HG03139 (cell line): ENCODE measurements around the gene ASIC2.

Experiments
- ATAC-seq: cut with Tn5 transposase; IDR thresholded peaks from one replicate; pipeline ENCODE4 v1.9.1; 2021; ENCODE audit not compliant: unreplicated experiment

The ASIC2 gene

DNA sequence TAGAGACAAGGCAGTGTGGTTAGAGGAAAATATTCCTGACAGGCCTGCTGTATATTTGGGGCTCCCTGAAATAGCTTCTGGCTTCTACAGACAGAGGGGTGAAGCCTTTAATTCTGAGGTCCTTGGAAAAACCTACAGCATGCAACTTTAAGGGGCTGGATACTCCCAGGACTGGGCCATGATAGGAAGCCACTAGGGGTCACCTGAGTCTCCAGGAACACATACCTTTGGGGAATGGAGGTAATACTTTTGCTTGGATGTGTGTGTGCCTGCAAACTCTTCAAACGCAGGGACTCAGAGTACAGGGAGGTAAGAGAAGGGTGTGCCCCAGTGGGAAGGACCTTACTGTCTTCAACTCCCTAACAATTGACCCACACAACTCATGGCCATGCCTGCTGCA is 4.1 kb downstream of the ASIC2 start:
- no peak for ATAC-seq

DNA sequence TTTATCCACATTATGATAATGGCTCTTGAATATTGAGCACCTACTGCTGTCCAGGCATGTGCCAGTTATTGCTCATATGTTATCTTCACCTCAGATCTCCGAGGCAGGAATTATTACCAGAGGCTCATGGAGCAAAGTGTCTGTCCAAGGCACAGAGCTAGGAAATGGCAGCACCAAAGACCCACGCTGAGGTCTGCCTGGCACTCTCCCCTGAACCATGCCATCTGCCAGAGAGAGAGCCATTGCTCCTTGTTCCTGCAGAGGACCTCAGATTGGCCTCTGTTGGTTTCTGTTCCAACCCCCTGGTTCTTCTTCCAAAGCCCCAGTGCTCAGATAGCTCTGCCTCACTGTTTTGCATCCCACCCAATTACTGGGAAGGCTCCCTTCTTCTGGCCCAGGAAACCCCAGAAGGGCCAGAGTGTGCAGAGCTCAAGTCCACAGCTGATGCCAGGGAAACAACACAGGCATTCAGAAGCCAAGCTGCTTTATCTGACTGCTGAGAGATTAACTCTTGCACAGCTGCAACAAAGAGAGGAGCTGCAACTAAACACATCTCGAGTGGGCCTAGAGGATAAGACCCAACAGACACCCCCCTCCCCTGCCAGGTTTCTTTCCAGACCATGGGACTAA is 5.9 kb downstream of the ASIC2 start:
- ATAC-seq: no peak

DNA sequence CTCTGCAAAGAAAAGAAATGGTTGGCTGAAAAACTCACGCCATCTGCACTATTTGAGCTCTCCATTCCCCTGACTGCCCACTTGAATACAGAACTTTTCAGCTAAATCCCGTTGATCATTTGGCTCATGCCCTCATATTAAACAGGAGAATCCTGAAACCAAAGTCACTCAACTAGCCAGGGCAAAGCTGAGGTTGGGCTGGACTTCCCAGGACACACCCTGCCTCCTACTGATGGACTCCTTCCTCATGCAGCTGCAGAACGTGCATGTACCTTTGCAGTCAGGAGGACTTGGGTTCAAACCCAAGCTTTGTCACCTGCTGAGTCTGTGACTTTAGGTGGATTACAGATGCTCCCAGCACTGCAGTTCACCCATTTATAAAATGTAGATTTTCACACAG is 7.7 kb downstream of the ASIC2 start:
- ATAC-seq: no peak

DNA sequence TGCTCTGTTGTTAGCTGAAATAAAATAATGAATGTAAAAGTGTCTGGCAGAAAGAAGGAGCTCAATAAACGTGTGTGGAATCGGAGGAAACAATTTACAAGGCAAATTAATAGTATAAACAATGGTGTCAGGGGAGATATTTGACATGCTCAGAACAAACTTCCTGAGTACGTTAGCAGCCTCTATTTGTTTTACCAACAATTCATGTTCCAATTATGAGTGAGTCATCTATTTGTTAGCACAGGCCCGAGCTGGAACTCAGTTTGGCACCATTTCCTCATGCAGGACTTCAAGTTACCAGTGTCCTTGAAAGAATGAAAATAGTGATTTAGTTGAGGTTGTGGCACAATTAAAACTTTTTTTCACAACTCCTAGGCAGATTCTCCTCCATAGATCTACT is 9.1 kb downstream of the ASIC2 start:
- ATAC-seq: no peak

DNA sequence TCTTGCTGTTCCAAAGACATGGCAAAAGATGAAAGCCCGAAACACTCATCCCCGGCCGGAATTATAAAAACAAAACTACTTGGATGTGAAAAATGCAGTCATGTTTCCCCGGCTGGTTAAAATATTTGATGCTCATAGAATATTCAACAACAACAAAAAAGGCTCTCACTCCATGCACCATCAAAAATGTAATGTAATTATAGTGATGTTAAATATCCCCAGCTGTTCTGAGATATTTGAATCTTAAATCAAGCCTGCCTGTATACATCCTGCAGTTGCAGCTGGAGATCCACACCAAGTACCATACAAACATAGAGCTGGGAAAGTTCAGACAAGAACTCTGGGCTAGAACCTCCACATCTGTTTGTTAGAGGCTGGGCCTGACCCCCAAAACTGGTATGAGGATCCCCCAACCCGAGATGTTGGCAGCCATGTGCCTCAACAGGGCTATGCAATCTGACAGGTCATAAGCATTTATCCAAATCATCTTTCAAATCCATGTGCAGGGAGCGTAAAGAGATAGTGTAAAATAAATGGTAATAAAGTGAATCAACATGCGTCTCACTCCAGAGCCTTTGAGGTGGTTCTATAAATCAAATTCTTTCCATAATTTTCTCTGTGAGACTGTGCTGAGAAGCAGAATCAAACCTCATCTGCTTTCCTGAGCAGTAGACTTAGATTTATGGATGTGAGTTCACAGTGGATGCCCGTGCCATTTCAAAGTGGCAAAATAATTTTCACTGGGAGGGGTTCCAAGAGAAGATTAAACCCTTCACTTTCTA is 12.7 kb downstream of the ASIC2 start:
- no peak for ATAC-seq

DNA sequence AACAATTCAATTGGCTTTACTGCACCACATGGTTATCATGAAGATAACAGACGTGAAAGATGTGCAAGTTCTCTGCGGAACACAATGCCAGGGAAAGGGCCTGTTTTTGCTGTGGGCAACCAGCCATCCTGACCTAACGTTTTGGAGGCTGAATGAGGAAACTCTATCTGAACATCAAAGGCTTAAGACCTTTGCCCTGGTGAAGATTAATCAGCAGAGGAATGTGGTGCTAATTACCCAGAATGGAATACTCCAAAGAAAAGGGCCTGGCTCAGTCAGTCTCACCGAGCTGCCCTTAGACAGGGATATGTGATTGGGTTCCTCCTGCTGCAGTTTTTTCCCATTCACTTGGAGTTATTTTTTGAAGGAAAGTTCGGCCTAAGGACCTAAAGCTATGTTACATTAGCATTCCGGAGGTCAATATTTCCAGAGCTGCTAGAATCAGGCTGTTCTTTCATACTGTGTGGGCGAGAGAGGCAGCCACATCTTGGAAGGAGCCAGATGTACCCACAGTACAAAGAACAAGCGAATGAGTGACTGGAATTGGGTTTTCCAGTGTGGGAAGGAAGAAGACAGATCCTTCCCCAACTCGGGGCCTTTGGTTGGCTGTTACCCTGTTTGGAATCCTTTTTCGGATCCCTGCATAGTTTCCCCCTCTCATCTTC is 15.5 kb downstream of the ASIC2 start:
- ATAC-seq: no peak

DNA sequence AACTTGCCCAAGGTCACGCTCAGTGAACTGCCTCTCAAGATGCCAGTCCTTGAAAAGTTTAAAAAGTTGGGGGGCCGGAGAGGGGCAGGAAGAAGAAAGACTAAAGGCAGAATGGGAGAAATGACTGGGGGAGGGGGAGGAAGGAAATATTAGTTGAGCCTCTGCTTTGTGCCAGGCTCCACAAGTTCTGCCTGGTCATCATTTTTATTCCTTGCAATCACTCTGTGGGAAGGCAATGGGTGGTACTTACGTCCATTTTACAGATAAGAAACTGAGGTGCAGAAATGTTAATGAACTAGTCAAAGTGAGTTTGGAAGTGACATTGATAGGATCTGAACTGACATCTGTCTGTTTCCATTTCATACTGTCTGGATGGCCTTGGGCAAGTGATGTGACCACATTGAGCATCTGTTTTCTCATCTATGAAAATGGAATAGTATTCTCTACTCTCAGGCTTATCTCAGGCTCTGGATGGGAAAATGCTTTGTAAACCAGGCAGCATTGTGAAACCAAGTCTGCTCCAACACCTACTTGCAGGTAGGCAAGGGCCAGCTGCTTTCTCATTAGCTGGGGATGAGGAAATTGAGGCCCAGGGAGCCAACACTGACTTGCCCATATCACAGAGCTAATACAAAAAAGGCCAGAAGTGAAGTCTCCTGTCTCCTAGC is 19.2 kb downstream of the ASIC2 start:
- no peak for ATAC-seq

DNA sequence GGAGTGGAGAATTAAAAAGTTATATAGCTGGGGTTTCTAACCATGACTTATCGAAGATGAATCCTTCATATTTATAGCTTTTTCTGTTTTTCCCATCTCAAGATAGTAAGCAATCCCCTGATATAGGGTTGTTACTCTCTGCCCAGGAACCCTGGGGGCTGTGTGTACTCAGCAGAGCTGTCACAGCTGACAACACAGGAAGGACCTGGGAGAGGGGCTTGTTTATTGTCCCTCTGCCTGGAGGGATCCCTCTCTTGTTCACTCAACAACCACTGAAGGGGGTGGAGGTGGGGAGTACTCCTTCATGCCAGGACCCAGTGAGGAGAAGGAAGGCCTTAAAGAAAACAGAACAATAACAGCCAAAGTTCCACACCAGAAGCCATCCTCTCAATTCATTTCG is 19.8 kb downstream of the ASIC2 start:
- no peak for ATAC-seq

DNA sequence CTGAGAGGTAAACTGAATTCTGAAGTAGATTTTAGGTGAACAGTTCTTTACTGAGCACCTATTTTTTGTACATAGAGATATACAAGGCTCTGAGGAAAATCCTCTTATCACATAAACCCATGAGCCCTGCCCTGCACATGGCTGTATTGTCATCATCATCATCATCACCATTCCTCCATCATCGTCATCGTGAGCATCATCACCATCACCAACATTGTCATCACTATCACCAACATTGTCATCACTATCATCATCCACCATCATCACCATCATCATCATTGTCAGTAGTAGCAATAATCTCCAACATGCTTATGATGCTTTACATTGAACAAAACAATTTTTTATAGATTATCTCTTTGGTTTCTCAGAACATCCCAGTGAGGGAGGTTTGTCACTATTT is 20.7 kb downstream of the ASIC2 start:
- no peak for ATAC-seq

DNA sequence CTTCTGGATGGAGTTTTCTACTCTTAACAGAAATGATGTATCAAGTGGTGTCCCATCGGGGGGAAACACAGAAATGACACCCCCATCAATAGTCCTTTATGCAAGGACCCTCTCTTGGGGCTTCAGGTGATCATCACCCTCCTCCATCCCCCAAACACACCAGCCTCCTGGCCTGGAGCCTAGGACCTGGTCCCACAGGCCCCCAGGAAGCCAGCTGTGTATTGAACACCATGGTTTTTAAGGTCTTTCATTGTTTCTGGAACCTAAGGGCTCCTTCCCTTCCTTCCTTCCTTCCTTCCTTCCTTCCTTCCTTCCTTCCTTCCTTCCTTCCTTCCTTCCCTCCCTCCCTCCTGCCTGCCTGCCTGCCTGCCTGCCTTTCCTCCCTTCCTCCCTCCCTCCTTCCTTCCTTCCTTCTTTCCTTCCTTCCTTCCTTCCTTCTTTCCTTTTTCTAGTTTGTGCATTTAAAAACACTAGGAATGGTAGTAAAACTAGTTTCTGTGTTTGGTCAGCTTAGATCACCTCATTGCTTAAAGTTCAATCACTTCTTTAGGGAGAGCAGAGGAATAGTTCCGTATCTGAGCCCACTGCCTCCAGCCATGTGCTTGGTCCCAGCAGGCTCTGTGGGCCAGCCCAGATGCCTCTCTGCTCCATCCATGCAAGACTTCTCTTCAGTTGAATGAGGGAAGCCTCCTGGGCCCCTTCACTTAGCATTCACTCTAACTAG is 23.6 kb downstream of the ASIC2 start:
- no peak for ATAC-seq

DNA sequence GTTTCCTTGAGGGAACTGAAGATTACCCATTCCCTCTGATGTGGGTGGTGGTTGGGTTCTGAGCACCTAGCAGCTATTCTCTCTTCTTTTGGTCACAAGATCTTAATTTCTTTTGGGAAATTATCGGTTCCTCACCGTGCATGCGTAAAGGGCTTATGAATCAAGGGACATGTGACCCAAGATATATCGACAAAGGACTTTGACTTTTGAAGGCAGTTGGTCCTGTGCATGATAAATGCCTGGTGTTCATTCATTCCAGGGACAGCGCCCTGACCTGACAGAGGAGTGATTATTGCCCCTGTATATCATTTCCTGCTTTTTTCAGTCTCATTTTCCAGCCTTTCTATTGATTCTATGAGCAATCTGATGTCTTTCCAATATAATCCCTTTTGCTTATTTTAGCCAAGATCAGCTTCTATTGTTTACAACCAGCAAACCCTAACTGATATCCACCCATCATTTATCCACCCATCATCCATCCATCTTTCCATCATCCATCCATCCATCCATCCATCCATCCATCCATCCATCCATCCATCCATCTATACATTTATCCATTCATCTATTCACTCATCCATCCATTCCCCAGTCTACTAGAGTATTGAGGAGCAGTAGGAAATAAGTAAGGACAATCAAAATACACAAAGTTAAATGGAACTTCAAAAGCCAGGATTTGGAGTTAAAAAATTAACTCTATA is 25.1 kb downstream of the ASIC2 start:
- no peak for ATAC-seq

DNA sequence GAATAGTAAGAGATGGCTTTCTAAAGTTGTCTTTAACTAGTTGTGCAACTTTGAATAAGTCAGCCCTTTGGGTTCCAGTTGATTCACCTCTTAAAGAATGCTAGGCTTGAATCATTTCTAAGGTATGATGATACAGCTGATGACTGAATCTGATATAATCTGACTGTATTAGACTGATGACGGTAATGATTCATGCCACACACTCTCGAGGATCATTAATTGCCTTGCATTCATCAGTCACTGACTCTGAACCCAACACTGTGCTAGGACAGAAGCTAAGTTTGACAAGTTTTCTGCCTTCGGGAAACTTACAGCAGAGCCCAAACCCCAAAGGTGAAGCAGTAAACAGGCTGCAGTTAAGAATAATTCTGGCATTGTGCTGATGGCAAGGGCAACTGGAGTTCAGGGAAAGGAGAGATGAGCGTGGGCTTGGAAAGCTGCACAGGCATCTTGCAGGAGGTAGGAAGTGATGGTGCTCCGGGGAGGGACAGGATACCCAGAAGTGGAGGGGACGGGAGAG is 25.8 kb downstream of the ASIC2 start:
- no peak for ATAC-seq

DNA sequence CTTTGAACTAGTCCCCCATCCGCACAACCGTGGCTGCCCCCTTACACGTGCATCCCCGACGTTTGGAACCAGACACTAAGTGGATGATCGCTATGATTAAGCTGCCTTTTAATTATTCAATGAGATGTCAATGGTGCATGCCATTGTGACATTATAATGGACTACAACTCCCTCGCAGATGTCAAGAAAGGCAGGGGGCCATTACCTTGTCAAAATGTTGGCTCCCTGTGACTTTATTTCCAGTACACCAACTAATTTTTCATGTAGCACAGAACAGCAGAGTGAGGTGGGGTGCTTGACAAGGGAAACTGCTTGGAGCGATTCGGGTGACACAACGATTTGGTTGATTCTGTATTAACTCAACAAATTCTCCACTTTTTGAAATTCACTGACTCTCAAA is 26.5 kb downstream of the ASIC2 start:
- no peak for ATAC-seq

DNA sequence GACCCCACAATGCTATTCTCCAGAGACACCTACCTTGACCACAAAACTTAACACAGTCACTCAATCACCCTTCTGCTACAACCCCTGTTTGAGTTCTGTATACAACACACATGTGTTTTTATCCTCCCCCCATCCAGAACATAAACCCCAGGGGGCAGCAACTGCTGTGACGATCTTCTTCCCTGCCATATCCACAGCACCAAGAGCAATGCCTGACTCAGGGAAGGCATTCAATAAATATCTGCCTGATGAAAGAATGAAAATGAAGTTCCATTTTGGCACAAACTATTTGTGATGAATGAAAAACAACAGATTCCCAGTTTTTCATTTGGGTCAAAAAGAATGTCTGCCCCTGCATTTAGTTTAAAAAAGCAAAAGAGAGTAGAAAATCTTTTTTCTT is 27.0 kb downstream of the ASIC2 start:
- no peak for ATAC-seq

DNA sequence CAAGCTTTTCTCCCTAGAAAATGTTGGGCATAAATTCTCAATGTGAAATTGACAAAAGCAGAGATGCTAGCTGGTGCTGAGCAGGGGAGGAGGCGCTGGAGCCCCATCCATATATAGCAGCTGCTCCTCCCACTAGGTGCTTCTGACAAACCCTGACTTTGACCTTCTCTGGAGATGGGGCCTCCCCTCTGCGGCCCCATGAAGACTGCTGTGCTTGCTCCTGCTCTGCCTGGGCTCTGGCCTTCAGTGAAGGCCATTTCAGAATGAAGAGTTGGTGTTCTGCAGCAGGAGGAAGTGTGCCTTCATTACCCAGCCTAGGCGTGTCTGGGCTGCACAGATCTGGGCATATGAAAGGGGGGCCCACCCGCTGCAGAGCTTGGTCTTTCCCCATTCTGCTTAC is 29.7 kb downstream of the ASIC2 start:
- ATAC-seq: no peak

DNA sequence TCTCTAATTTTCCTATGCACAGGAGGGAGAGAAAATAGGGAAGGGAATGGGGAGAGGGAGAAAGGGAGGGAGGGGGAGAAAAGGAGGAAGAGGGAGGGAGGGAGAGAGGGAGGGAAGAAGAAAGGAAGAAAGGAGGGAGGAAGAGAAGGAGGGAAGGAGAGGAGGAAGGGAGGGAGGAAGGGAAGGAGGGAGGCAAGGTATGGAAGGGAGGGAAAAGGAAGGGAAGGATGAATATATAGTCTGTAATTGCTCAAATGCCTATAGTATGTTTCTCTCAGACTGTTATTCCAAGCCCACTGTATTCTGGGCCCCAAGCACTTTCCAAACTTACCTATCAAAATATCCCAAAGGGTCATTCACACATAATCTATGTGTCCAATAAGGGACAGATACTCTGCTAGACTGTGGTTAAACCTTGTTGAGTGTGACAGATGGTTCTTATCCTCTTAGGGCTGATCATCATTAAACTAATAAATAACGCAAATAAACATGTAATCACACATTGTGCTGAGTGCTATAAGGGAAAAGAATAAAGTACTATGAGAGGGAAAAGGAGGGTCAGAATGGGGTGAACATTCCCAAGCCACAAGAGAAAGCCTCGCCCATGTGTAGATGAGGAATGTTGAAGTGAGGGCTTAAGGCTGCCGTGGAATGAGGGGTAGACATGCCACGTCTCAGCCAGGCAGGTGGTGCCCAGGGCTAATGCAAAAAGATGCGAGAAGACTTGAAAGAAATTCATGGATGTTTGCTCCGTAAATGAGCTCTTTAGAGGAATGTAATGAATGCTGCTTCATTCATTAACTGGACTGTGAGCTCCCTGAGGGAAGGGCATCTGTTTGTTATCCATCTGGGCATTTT is 30.6 kb downstream of the ASIC2 start:
- no peak for ATAC-seq

DNA sequence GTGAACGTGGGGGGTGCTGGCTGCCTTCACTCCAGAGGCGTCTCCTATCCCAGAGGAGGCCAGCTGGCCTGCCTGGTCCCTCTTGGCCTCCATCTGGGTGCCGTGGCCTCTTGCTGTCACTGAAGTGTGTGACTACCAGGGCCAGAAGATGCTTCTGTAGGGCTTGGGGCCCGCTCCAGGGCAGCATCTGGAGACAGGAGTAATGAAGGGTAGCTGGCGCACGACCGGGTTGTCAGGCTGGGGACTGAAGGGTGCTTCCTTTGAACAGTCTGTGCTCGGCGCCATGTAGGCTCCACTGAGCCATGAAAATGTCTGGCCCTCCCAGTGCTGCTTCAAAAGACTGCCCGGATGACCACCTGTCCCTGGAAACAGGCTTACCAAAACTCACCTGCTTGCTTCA is 31.3 kb downstream of the ASIC2 start:
- no peak for ATAC-seq

DNA sequence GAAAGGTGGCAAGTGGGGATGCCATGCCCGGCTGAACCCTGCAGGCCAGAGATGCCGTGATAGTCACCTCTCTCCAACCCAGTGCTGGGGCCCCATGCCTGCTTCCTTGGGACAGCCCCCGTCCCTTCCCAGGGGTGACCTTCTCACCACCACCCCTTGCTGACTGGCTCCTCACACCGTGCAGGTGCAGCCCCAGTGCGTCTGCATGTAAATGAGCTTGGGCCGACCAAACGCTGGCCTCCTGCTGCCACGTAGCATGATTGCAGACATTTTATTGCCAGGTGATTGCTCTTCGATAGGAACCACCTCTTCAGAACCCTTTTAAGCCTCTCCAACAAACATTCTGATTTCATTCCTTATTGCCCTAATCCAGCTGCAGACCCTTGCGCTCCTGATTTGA is 32.5 kb downstream of the ASIC2 start:
- ATAC-seq: no peak

DNA sequence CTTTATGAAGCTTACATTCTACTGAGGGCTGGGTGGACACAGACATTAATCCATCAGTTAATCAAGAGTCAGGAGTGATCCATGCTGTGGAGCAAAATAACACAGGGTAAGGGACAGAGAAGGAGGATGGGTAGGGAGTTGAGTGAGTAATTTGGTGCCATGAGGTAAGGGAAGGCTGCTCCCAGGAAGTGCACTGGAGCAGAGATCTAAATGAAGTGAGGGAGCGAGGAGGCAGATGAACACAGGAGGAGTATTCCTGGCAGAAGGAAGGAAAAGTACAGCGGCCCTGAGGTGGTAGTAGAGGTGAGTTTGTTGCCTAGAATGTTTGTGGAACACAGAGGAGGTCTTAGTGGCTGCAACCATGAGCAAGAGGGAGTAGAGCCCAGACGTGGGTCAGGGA is 34.8 kb downstream of the ASIC2 start:
- no peak for ATAC-seq
